8988T (cell line): Measurements from ENCODE around the gene MRPL53.

Source experiments
- DNase-seq: peaks from one replicate; pipeline ENCODE4 v3.0.0; 2011

Gene MRPL53

GRCh38 chr2:74424139-74424992 is 48.1 kb downstream of the MRPL53 start:
- DNase-seq = peak; percentile 21

- DNase-seq = no peak
Observed at GRCh38 chr2:74423231-74424095, 49.0 kb downstream of the MRPL53 start.
